T-helper 22 cell (primary cell): ENCODE results near the gene AGAP1.

Experiments used
- DNase-seq: peaks from one replicate; pipeline ENCODE4 v3.0.0-alpha.2; 2020; ENCODE audit warnings: low read depth

AGAP1 gene

GRCh38 chr2:235639428-235639773 lies 145.6 kb downstream of the AGAP1 start:
- no peak for DNase-seq

DNA sequence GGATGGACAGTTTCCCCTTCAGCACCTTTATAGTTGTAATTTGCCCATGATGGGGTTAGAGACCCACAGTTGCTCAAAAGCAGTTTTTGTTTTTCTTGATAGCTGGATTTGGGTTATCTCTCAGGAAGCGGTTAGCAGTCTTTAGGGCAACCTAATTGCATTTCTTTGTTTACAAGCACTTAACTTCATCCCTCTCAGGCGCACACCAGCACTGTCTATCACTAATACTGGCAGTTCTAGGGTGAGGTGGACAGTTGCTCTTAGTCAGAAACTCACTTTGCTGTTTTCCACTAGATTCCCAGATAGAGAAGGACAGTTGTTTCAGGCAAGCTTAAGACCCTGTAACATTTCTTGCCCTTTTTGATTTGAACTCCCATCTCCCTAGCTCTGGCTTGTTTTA lies 146.0 kb downstream of the AGAP1 start:
- no peak for DNase-seq

DNA sequence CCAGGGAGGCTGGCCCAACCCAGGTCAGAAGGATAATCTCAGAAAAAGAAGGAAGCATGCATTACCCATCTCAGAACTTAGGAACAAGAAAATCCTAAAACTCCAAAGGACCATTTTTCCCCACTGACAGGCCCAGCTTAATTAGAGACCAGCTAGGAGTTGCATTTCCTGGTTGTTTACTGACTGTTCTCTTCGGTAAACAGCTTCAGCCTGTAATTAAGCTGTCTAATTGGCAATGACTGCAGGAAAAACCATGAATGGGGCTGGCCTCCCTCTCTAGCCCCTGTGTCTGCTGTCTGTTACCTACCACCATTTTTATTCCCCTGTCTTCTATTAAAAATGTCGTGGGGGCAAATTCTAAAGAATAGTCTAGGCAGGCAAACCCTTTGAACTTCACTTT lies 146.5 kb downstream of the AGAP1 start:
- DNase-seq: no peak

GRCh38 chr2:235640926-235641723 lies 147.3 kb downstream of the AGAP1 start:
- DNase-seq: no peak

DNA sequence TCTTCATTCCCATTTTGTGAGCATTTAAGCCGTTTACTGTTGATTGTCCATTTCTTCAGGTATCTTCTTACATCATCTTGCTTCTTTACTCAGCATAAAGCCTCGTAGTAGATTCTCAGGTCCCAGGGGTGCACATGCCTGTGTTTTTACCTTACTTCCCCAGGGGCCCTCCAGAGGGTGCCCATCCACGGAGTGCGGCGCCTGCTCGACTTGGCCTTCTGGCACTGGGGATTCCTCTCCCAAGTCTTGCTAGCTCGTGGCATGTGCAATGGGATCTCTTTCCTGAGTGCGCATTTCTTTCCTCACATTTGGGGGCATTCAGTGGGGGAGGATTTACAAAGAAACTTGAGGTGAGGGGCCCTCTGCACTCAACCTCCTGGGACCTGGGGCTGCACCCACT lies 148.1 kb downstream of the AGAP1 start:
- no peak for DNase-seq

DNA sequence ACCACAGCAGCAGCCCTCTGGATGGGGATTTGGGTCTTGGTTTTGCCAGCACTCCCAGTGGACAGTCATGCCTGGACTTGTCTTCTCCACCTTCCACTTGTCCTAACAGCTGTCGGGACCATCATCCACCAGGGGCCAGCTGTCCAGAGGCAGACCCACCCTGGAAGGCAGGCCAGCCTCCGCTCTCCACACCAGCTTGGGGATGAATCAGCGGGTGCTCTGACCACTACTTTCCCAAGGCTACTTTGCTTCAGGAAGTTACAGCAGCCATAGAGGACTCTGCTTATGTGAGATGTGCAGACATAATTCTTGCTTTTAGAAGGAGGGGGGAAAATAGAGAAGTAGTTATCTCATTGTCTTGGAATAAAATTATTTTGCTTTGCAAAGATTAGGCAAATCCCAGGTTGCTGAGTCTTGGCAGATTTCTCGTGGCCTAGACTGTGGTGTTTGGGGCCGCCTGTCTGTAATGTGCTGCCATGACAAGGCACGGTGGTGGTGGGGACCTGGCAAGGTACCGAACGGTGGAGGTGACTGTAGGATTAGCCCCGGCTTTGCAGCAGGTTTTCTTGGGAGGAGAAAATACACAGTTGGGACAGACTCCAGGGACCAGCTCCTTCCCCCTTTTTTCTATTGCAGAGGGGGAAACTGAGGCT lies 148.7 kb downstream of the AGAP1 start:
- no peak for DNase-seq

- DNase-seq: no peak
Observed at GRCh38 chr2:235643680-235644511, 150.1 kb downstream of the AGAP1 start.

DNA sequence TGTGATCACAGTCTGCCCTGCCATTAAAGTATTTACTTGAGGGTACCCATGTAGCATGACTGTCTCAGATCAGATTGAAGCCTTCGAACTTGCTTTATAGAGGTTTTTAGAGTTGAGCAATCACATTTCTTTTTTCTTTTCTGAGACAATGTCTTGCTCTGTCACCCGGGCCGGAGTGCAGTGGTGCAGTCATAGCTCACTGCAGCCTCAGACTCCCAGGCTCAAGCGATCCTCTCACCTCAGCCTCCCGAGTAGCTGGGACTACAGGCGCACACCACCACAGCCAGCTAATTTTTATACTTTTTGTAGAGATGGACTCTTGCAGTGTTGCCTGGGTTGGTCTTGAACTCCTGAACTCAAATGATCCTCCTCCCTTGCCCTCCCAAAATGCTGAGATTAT lies 153.4 kb downstream of the AGAP1 start:
- no peak for DNase-seq

DNA sequence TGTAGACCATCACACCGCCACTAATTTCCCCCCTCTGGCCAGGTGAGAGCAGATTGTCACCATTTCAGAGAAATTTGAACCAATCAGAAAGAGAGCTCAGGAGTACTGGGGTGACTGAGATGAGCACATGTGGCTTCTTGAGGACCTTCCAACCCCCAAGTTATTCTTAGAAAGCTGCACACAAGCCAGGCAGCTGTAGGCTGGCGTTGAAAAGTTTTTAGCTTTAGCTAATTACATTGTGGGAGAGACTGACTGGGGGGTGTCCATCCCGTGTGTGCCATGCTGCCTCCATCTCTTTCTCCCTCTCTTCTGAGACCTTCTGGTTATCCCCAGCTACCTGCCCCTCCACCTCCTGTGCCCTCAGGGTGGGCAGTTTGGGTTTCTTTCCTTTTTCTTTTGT lies 154.0 kb downstream of the AGAP1 start:
- DNase-seq: no peak

DNA sequence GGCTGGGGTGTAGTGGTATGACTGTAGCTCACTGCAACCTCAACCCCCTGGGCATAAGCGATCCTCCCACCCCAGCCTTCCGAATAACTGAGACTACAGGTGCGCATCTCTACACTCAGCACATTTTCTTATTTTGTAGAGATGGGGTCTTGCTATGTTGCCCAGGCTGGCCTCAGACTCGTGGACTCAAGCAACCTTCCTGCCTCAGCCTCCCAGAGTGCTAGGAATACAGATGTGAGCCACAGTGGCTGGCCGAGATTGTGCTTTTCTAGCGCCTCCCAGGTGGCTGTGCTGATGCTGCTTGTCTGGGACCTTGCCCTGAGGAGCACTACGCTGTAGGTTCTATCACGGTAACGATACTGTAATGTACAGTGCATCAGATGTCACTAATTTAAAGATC lies 155.6 kb downstream of the AGAP1 start:
- DNase-seq: no peak

DNA sequence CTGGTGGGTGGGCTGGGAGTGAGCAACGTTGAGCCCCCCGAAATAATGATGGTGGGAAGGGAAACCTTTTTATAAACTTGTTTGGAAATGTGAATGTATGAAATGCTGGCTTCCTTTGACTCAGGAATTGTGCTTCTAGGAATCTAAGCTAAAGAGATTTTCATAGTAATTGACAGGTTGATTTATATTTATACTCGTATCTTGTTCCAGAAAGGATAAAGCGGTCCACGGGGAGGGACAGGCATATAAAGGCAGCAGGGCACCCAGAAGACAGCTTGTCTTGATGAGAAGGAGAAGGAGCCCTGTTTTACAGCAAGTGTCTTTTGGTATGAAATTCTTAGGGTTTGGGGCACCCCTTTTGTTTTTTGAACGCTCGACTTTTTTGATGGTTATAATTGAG lies 157.8 kb downstream of the AGAP1 start:
- no peak for DNase-seq

DNA sequence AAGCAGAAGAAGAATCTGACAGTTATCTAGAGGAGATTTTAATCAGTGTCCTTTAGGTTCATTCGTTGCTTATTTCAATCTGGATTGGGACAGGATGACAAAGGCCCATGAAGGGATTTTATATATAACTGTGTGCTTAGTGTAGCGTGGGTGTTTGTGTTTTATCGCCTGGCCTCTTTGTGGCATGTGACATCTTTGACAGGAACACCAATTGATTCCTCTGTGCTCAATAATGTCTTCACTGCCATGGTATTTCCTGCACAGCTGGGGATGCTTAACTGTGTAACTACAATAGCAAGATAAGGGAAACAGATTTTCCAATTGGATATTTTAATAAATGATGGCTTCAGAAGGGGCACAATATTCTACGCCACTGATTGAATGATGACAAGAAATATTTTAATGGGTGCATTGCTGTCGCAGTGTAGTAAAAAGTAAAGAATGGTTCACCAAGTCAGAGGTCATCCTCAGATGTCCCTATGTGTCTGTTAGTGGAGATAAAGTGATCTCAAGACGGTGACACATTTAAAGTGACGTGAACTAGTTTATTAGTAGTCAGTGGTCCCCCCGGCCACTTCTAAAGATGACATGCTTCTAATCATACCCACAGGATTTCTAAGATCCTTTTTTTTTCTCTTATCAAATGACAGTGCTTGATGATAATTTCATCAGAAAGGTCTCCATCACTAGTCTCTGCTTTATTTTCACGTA lies 160.4 kb downstream of the AGAP1 start:
- DNase-seq: no peak

GRCh38 chr2:235658351-235659174 lies 164.7 kb downstream of the AGAP1 start:
- DNase-seq: no peak

DNA sequence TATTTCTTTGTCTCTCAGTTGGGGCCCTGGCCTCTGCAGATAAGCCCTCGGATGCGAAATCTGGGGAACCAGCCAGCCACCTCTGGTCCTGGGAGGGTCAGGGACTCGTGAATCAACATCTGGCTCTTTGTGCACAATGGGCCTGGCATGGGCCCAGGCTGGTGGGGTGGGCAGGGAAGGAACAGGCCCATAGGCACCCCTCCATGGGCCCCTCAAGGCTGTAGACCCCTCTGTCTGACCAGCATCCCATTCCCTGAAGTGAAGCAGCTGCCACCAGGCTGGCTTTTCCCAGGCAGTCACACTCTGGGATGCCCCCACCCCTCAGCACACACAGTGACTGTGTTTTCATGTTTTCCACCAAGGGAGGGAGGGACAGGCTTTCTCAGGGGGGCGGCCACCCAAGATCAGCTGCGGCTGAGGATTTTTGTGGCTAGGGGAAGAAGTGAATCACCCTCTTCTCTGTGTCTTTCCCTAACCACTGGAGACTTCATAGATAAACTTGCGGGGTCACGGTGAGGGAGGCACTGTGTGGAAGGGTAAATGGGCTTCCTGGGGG lies 166.0 kb downstream of the AGAP1 start:
- DNase-seq: no peak

GRCh38 chr2:235660484-235661082 lies 166.7 kb downstream of the AGAP1 start:
- DNase-seq: no peak

DNA sequence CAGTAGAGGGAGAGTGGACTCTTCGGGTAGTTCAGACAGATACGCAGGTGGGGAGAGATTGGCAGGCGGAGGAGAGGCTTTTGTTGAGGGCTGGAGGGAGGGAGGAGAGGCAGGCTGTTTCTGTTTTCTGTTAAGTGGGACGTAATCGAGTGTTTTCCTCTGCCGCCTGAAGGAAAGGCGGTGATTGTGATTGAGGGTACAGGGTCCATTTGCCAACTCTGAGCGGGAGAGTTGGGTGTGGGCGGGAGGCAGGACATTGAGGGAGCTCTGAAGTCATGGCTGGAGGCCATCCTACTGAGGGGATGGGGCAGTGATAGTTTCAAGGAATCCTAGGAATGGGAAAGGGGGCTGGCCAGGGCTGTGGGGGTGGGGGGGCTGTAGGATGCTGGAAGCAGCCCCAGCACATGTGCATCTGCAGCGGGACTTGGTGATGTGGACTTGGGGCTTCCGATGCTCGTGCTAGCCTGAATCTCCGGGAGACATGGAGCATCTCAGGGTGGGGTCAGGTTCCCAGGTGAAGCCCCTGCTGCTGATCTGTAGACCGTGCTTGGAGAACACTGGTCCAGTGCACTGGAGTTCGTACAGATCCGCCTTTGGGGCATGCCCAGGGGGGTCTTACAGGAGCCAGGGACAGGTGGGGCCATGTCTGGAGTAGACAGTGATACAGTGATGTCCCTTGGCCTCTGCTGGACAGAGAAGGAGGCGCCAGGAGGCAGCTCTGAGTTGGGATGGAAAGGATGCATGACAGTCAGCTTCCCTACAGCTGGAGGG lies 167.5 kb downstream of the AGAP1 start:
- no peak for DNase-seq

- no peak for DNase-seq
Observed at GRCh38 chr2:235661952-235662351, 168.1 kb downstream of the AGAP1 start.

DNA sequence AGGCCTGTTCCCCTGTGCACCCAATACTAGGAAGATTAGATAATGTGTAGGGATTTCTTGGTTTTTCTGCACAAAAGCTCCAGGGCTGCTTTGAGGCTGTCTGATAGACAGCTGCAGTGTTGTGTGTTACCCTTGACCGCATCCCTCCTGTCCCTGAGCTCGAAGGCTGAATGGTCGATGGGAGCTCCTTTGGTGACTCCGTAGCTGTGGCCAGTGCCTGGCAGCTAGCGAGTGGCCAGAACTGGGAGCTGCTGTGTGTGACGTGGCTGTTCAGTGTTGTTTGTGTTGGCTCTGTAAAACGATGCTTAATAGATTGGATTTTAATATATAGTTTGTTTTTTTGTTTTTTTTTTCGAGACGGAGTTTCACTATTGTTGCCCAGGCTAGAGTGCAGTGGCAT lies 170.0 kb downstream of the AGAP1 start:
- no peak for DNase-seq

GRCh38 chr2:235665661-235666212 lies 171.9 kb downstream of the AGAP1 start:
- no peak for DNase-seq
